Measurements from ENCODE around the gene AKR1E2.

AKR1E2 gene

DNA sequence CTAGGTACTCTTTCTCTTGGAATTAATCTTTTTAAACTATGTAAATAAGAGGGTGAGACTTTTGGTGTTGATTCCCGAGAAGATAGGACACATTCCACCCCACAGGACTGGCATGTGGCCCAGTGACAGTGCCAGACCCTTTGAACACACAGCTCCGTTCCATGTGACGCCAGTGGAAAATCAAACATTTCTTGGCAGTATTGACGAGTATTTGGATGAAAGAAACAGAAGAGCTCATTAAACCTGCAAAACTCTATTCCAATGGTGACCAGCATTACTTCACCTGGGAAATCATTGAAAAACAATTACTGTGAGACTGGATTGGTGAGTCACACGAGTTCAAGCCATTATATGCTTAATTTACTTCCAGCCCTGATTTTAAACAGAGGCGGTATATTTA, 25.8 kb downstream of the AKR1E2 start:
- no peak overlapping the region for H3K4me3 ChIP-seq (ENCODE audit: low read depth, low read length)
- no peak for TF ChIP-seq CTCF (IDR thresholded peaks at IDR 0.05; ENCODE audit: insufficient read depth, low read depth, low read length, missing control alignments)
- no peak for DNase-seq (ENCODE audit: low read depth)

- DNase-seq (ENCODE audit: low read depth): no peak
- TF ChIP-seq CTCF (IDR thresholded peaks at IDR 0.05; ENCODE audit: insufficient read depth, low read depth, low read length, missing control alignments): no peak
- no peak overlapping the region for H3K4me3 ChIP-seq (ENCODE audit: low read depth, low read length)
Measured at GRCh38 chr10:4865945-4866661, 40.1 kb downstream of the AKR1E2 start.

DNA sequence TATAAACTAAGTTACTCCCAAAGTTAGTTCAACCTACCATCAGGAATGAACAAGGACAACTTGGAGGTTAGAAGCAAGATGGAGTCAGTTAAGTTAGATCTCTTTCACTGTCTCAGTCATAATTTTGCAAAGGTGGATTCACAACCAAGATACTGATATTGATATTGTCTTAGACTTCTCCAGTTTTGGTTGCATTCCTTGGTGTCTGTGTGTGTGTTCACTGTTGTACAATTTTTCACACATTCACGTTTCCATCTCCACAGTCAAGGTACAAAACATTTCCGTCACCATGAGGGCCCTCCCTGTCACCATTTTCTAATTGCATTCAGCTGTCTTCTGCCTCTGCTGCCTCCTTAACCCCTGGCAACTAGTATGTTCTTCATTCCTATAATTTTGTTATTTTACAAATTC, 41.1 kb downstream of the AKR1E2 start:
- no peak overlapping the region for H3K4me3 ChIP-seq (ENCODE audit: low read depth, low read length)
- no peak for TF ChIP-seq CTCF (IDR thresholded peaks at IDR 0.05; ENCODE audit: insufficient read depth, low read depth, low read length, missing control alignments)
- DNase-seq (ENCODE audit: low read depth): no peak

- H3K4me3 ChIP-seq (ENCODE audit: low read depth, low read length): no peak overlapping the region
- TF ChIP-seq CTCF (IDR thresholded peaks at IDR 0.05; ENCODE audit: insufficient read depth, low read depth, low read length, missing control alignments): no peak
- no peak for DNase-seq (ENCODE audit: low read depth)
Measured at GRCh38 chr10:4867520-4868356, 41.7 kb downstream of the AKR1E2 start.

DNA sequence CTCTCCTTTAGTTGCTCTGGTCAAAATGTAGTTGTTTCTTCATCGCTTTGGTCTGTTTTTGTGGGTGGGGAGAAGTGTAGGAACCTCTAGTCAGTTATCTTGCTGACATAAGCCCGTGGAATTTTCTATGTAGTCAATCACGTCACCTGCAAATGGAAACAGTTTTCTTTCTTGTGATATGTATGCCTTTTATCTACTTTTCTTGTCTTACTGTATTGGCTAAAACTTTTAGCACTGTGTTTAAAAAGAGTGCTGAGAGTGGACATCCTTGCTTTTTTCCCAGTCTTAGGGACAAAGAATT, 42.3 kb downstream of the AKR1E2 start:
- no peak for TF ChIP-seq CTCF (IDR thresholded peaks at IDR 0.05; ENCODE audit: insufficient read depth, low read depth, low read length, missing control alignments)
- H3K4me3 ChIP-seq (ENCODE audit: low read depth, low read length): no peak overlapping the region
- DNase-seq (ENCODE audit: low read depth): no peak

DNA sequence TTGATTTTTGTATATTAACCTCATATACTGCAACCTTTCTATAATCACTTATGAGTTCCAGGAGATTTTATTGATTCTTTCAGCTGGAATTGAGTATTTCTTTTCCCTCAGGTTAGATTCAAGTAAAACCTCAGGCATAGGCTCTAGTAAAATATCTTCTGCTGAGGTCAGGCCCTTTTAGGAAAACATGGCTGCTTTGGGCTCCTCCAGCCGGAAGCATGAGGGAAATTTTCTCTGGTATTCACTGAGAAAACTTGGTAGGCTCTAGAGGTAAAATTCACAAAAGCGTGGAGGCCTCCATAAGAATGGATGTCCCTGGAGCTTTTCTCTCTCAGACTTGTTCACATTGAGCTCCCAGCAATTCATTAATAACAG, 56.7 kb downstream of the AKR1E2 start:
- no peak overlapping the region for H3K4me3 ChIP-seq (ENCODE audit: low read depth, low read length)
- DNase-seq (ENCODE audit: low read depth): no peak
- TF ChIP-seq CTCF (IDR thresholded peaks at IDR 0.05; ENCODE audit: insufficient read depth, low read depth, low read length, missing control alignments): no peak
